B cell (primary cell): ENCODE results near the gene CEP164. TPM values are rescaled to one million over a fixed set of nuclear protein-coding genes. Genes with fewer than 3 reads are reported as not detected.

Source experiments
- ATAC-seq: fragments of 200-7000 bp; cut with Tn5 transposase; one replicate; pipeline ENCODE4 v1.10.0; 2021; ENCODE audit warnings: low read depth, mild to moderate bottlenecking, moderate number of reproducible peaks, moderate library complexity
- CTCF ChIA-PET: fragments of 350-600 bp; sonication (Branson Sonifier 250); formaldehyde crosslinking; loops from one replicate; lab custom pipeline; 2021; ENCODE audit warnings: antibody characterized with exemption, inconsistent platforms; lab: Charles Lee
- POLR2A ChIA-PET: fragments of 350-600 bp; sonication (Branson Sonifier 250); formaldehyde crosslinking; loops from one replicate; lab custom pipeline; 2021; ENCODE audit warnings: antibody characterized with exemption; lab: Charles Lee
- DNase-seq: peaks from one replicate; pipeline ENCODE4 v3.0.0; 2013
- H2AFZ ChIP-seq: 2 replicates; pipeline ENCODE4 v1.6.1; 2012; ENCODE audit warnings: mild to moderate bottlenecking, low read depth, low read length; ENCODE audit not compliant: insufficient read depth, poor library complexity, severe bottlenecking
- H3K27ac ChIP-seq, 2 donors: 1 replicate in 1 of 2; 2 replicates in 1 of 2; pipeline ENCODE4 v1.5.1; 2012 to 2013; ENCODE audit warnings: low read length in 2 of 2, mild to moderate bottlenecking in 2 of 2, moderate library complexity in 1 of 2
- H3K27me3 ChIP-seq, 4 experiments: fragments of 200-600 bp in 1 of 4; sonication (generic) in 1 of 4; replicated peaks in 1 of 4; 1 replicate in 2 of 4; 2 replicates in 2 of 4; pipeline versions ENCODE4 v1.6.1 to v1.7.0; 2013 to 2016; ENCODE audit warnings: low read length in 3 of 4, mild to moderate bottlenecking in 2 of 4, mixed read lengths in 1 of 4, moderate library complexity in 1 of 4; ENCODE audit not compliant: insufficient read depth in 4 of 4, control insufficient read depth in 3 of 4; ENCODE audit errors: control extremely low read depth in 1 of 4
- H3K36me3 ChIP-seq, 2 experiments: replicated peaks in 1 of 2; 1 replicate in 1 of 2; 2 replicates in 1 of 2; pipeline versions ENCODE4 v1.6.1 to v1.7.1; 2013; ENCODE audit warnings: low read length in 1 of 2; ENCODE audit not compliant: insufficient read depth in 2 of 2, control insufficient read depth in 1 of 2; ENCODE audit errors: control extremely low read depth in 1 of 2, extremely low read depth in 1 of 2
- H3K4me1 ChIP-seq, 2 donors: fragments of 200-600 bp in 1 of 2; sonication (generic) in 1 of 2; 1 replicate in 1 of 2; 2 replicates in 1 of 2; pipeline versions ENCODE4 v1.5.1 to v1.6.1; 2013 to 2017; ENCODE audit warnings: low read length in 2 of 2; ENCODE audit not compliant: control insufficient read depth in 2 of 2, insufficient read depth in 2 of 2
- H3K4me2 ChIP-seq: replicated peaks from 2 replicates; pipeline ENCODE3; 2012; ENCODE audit warnings: mild to moderate bottlenecking, low read depth, low read length; ENCODE audit not compliant: poor library complexity, severe bottlenecking
- H3K4me3 ChIP-seq, 5 experiments: fragments of 200-600 bp in 1 of 5; sonication (generic) in 1 of 5; 1 replicate in 3 of 5; 2 replicates in 2 of 5; pipeline versions ENCODE4 v1.5.1 to v1.7.0; 2011 to 2016; ENCODE audit warnings: low read length in 4 of 5, mild to moderate bottlenecking in 4 of 5, low read depth in 2 of 5, control low read depth in 1 of 5, moderate library complexity in 1 of 5; ENCODE audit not compliant: insufficient read depth in 1 of 5; ENCODE audit errors: control extremely low read depth in 1 of 5, extremely low read depth in 1 of 5
- H3K79me2 ChIP-seq: fragments of 200-600 bp; sonication (generic); one replicate; pipeline ENCODE4 v1.6.0; 2016; ENCODE audit warnings: low read length; ENCODE audit not compliant: control insufficient read depth, insufficient read depth
- H3K9ac ChIP-seq: fragments of 200-600 bp; sonication (generic); 2 replicates; pipeline ENCODE4 v1.6.1; 2017; ENCODE audit warnings: mild to moderate bottlenecking, low read length, moderate library complexity
- H3K9me3 ChIP-seq, 3 donors: one replicate each; pipeline versions ENCODE4 v1.6.1 to v1.7.1; 2013; ENCODE audit warnings: low read length in 2 of 3; ENCODE audit not compliant: control insufficient read depth in 2 of 3, insufficient read depth in 1 of 3; ENCODE audit errors: control extremely low read depth in 1 of 3
- H4K20me1 ChIP-seq: 2 replicates; pipeline ENCODE4 v1.6.0; 2012; ENCODE audit warnings: mild to moderate bottlenecking, low read length; ENCODE audit not compliant: insufficient read depth, control insufficient read depth, poor library complexity, severe bottlenecking
- H3K27ac Mint-ChIP-seq: one replicate; pipeline ENCODE4 v1.8.0; 2021; ENCODE audit warnings: mixed read lengths
- H3K27me3 Mint-ChIP-seq: one replicate; pipeline ENCODE4 v1.8.0; 2021; ENCODE audit warnings: mixed read lengths
- H3K4me1 Mint-ChIP-seq: one replicate; pipeline ENCODE4 v1.8.0; 2021; ENCODE audit warnings: mixed read lengths
- H3K4me3 Mint-ChIP-seq: one replicate; pipeline ENCODE4 v1.8.0; 2021; ENCODE audit warnings: mixed read lengths
- H3K9me3 Mint-ChIP-seq: one replicate; pipeline ENCODE4 v1.8.0; 2022; ENCODE audit warnings: mixed read lengths; ENCODE audit not compliant: insufficient read depth
- EZH2 ChIP-seq: IDR thresholded peaks from 2 replicates; pipeline ENCODE4 v1.6.1; 2012; ENCODE audit warnings: borderline replicate concordance, low read depth, mild to moderate bottlenecking, moderate library complexity, low read length; ENCODE audit not compliant: insufficient read depth, poor library complexity, severe bottlenecking
- WGBS: methylation state at CpG from one replicate; pipeline ENCODE4 v1.1.5; 2013; ENCODE audit warnings: missing lambda C conversion rate; ENCODE audit not compliant: insufficient coverage; 5-methylcytosine and 5-hydroxymethylcytosine counted together
- intact Hi-C: fragments of 100-400 bp; cut with micrococcal nuclease; formaldehyde crosslinking; loops from one replicate; pipeline ENCODE4 v1.10.0; 2022
- polyA plus RNA-seq: library from polyadenylated mRNA; depleted of rRNA; stranded (reverse); fragments of >200 nt; gene quantifications from 2 replicates; pipeline ENCODE4 v1.2.3, GENCODE V29; 2012
- total RNA-seq, 2 donors: library from RNA; stranded (reverse); fragments of 120-200 nt in 1 of 2; gene quantifications; 1 replicate in 1 of 2; 2 replicates in 1 of 2; pipeline versions ENCODE4 v1.2.3 to v1.2.4, GENCODE V29; 2013 to 2022

Gene CEP164
- total and polyA plus RNA-seq, 2 donors (not counting 1 experiment from before 2014, with no cell fraction given) = 31.5 to 54.8 TPM

- no peaks in the 10 kb centered on the region for H3K4me1 ChIP-seq
- no peak overlapping the region for H2AFZ ChIP-seq
- DNase-seq (no peak), ATAC-seq (no peak)
- Mint-ChIP-seq H3K4me1 (no peaks in the 10 kb centered on the region), H3K27ac (no peak overlapping the region), H3K4me3 (no peak overlapping the region), H3K27me3 (peaks cover 21% of the 10 kb centered on the region), H3K9me3 (no peaks in the 10 kb centered on the region)
- peaks cover 0 to 6% (median 2%) of the 10 kb centered on the region in 4 experiments for H3K27me3 ChIP-seq
- H3K27ac ChIP-seq = no peak overlapping the region
- intact Hi-C loops = no loop called here
- no peaks in the 10 kb centered on the region for H4K20me1 ChIP-seq
- no peak overlapping the region for H3K4me2 ChIP-seq
- H3K9ac ChIP-seq = no peak overlapping the region
- POLR2A ChIA-PET = interaction anchor here (0.6 kb wide), 1 partner anchor 23 kb away, joined by 6 read pairs; the partner anchor contains the start of gene CEP164
- no peak overlapping the region for H3K4me3 ChIP-seq
- TF ChIP-seq EZH2 = no peak
- CTCF ChIA-PET = no interaction called here
- WGBS = 98% methylated on average over 3 of the region's 3 CpGs
- no peaks in the 10 kb centered on the region for H3K36me3 ChIP-seq
- no peaks in the 10 kb centered on the region for H3K79me2 ChIP-seq
- H3K9me3 ChIP-seq = no peaks in the 10 kb centered on the region
These were observed 22.5 kb upstream of the CEP164 start for GRCh38 chr11:117305145-117305544.

- Histone ChIP-seq H3K79me2 (no peaks in the 10 kb centered on the region), H3K9me3 (no peaks in the 10 kb centered on the region), H3K36me3 (no peaks in the 10 kb centered on the region), H4K20me1 (no peaks in the 10 kb centered on the region), H2AFZ (no peak overlapping the region), H3K27me3 (peaks cover 0 to 10% (median 3%) of the 10 kb centered on the region in 4 experiments), H3K4me1 (no peaks in the 10 kb centered on the region), H3K27ac (no peak overlapping the region), H3K4me2 (no peak overlapping the region), H3K9ac (no peak overlapping the region), H3K4me3 (no peak overlapping the region)
- Mint-ChIP-seq H3K27me3 (peaks cover 38% of the 10 kb centered on the region), H3K4me3 (no peak overlapping the region), H3K27ac (no peak overlapping the region), H3K4me1 (no peaks in the 10 kb centered on the region), H3K9me3 (no peaks in the 10 kb centered on the region)
- intact Hi-C loops = no loop called here
- 98% methylated on average over 5 of the region's 7 CpGs for WGBS
- ATAC-seq (no peak), DNase-seq (no peak)
- ChIA-PET CTCF (no interaction called here), POLR2A (no interaction called here)
- TF ChIP-seq EZH2 = no peak
These were observed 18.3 kb upstream of the CEP164 start for GRCh38 chr11:117309310-117309709.
